ENCODE results near the gene NEURL4.
A peak's percentile ranks its signal among the peaks of the same experiment; 100 is the strongest.

The NEURL4 gene

DNA sequence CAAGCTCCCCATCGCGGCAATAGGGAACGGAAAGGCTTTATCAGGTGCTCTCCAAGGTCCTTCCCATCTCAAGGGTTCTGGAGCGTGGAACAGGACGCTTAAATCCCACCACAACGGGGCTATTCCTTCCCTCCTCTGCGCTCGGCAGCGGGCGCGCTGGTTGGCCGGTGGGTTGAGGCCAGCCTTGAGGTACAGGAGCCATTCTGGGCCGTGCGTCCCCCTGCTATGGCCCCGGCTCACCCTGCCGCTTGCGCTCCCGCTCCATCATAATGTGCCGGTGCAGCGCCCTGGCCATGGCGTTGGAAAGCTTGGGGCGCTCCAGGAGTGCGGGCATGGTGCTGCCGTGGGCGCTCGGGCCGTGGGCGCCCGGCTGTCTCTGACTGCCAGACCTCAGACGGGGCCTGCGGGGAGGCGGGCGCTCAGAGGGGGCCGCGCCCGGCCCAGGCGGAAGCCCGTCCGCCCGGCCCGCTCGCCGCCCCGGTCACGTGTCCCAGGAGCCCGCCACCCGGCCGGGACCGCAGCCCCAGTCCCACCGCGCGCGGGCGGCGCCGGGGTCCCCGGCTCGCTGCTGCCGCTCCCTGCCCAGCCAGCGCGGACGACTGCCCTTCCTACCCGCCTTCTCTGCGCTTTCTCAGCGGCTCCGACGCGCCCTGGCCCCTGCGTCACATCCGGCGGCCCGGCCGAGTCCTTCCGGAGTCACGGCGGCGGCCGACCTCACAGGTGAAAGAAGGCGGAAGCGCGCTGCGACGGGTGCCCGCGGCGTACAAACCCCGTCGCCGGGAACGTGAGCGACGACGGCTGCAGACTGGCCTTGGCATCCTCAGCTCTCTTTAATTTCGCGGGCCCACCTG lies 14.2 kb downstream of the NEURL4 start, which contains the start of gene GPS2:
Gene GPS2 (minus strand): TSS at position 642 of the 851 bp plus-strand sequence. CDS start 308 bp downstream, at position 334.
- no peaks in the 10 kb centered on the region for H3K27me3 ChIP-seq (ENCODE audit: insufficient read depth, poor library complexity, severe bottlenecking)
- peak in 1 of 2 experiments; percentile 79 for DNase-seq (ENCODE audit: low read depth in 1 of 2, low spot score in 1 of 2)
- peak within 1 kb of the TSS; percentile 69 for H3K27ac ChIP-seq (replicated peaks)
- peak within 1 kb of the TSS; percentile 80 for H3K4me3 ChIP-seq (replicated peaks; ENCODE audit: insufficient read depth, low read length)
- TF ChIP-seq SPI1 (IDR thresholded peaks at IDR 0.05; ENCODE audit: borderline replicate concordance, low read depth): no peak
- peak; percentile 92 for TF ChIP-seq REST (IDR thresholded peaks at IDR 0.05; ENCODE audit: insufficient replicate concordance, low read depth)
- TF ChIP-seq CTCF (IDR thresholded peaks at IDR 0.05; ENCODE audit: insufficient read depth, low read length): no peak
- peak; percentile 92 for TF ChIP-seq GABPA (IDR thresholded peaks at IDR 0.05; ENCODE audit: low read depth)
- no peak; the same call in none of the 2 replicates for TF ChIP-seq POLR2AphosphoS5 (IDR thresholded peaks at IDR 0.05; ENCODE audit: low read depth)

DNA sequence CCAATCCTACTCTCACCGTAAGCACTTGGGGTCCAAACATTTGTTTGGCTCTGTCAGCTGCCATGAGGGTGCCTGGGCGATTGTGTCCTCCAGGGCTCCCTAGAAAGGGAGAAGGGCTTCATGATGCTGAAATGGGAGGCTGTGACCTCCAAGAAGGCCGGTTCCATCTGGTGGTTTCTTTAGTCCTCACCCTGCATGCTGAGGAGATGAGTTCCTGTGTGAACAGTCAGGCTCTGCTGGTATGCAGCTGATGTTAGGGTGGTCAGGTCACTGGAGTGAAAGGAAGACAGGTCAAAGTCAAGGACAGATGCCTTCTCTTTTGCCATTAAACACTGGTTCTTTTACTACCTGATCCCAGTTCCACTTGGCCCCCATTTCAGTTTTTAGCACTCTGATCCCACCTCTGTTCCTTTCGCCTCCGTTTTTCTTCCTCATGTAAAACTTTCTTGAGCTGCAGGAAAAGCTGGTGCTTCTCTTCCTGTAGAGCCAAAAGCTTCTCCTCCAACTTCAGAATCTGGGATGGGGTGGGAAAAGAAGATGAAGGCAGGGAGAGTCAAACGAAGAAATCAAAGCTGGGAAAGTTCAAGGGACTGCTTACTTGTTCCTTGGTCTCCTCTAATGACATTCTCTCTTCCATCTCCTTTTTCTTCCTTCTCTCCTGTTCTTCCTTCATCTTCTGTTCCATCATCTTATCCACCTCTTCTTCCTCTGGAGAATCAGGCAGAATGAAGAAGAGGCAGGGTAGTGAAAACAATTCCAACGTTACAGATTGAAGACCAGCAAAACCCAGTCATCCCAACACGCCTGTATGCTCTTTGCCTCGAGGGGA lies 15.0 kb downstream of the NEURL4 start:
- Histone ChIP-seq H3K4me3 (replicated peaks; ENCODE audit: insufficient read depth, low read length) (peak overlapping the region; percentile 80), H3K27ac (replicated peaks) (peak overlapping the region; percentile 54; the same call in 1 of the 2 replicates), H3K27me3 (ENCODE audit: insufficient read depth, poor library complexity, severe bottlenecking) (no peaks in the 10 kb centered on the region)
- TF ChIP-seq REST (IDR thresholded peaks at IDR 0.05; ENCODE audit: insufficient replicate concordance, low read depth): no peak
- no peak for TF ChIP-seq SPI1 (IDR thresholded peaks at IDR 0.05; ENCODE audit: borderline replicate concordance, low read depth)
- no peak for TF ChIP-seq CTCF (IDR thresholded peaks at IDR 0.05; ENCODE audit: insufficient read depth, low read length)
- TF ChIP-seq POLR2AphosphoS5 (IDR thresholded peaks at IDR 0.05; ENCODE audit: low read depth): no peak
- no peak for TF ChIP-seq GABPA (IDR thresholded peaks at IDR 0.05; ENCODE audit: low read depth)
- DNase-seq (ENCODE audit: low read depth in 1 of 2, low spot score in 1 of 2): no peak

GRCh38 chr17:7313088-7313889 lies 15.8 kb downstream of the NEURL4 start:
- DNase-seq (ENCODE audit: low read depth in 1 of 2, low spot score in 1 of 2): no peak

More at GRCh38 chr17:7313088-7313889, 15.8 kb downstream of the NEURL4 start:
- Histone ChIP-seq H3K4me3 (replicated peaks; ENCODE audit: insufficient read depth, low read length) (no peak overlapping the region), H3K27me3 (ENCODE audit: insufficient read depth, poor library complexity, severe bottlenecking) (no peaks in the 10 kb centered on the region), H3K27ac (replicated peaks) (no peak overlapping the region)
- TF ChIP-seq SPI1 (IDR thresholded peaks at IDR 0.05; ENCODE audit: borderline replicate concordance, low read depth): no peak
- peak; percentile 74; the same call in 1 of the 2 replicates for TF ChIP-seq POLR2AphosphoS5 (IDR thresholded peaks at IDR 0.05; ENCODE audit: low read depth)
- TF ChIP-seq GABPA (IDR thresholded peaks at IDR 0.05; ENCODE audit: low read depth): no peak
- no peak for TF ChIP-seq CTCF (IDR thresholded peaks at IDR 0.05; ENCODE audit: insufficient read depth, low read length)
- TF ChIP-seq REST (IDR thresholded peaks at IDR 0.05; ENCODE audit: insufficient replicate concordance, low read depth): no peak

Measured in HL-60 (cell line).